CD8-positive, alpha-beta memory T cell (primary cell): Measurements from ENCODE around the gene IL1RAP. TPM values are rescaled to one million over a fixed set of nuclear protein-coding genes. Genes with fewer than 3 reads are reported as not detected.

Source experiments
- CTCF ChIA-PET: fragments of 350-600 bp; sonication (Branson Sonifier 250); formaldehyde crosslinking; loops from one replicate; lab custom pipeline; 2021; ENCODE audit warnings: antibody characterized with exemption; lab: Charles Lee
- POLR2A ChIA-PET: fragments of 350-600 bp; sonication (Branson Sonifier 250); formaldehyde crosslinking; loops from one replicate; lab custom pipeline; 2021; ENCODE audit warnings: antibody characterized with exemption; lab: Charles Lee
- DNase-seq, 5 donors: peaks; one replicate each; pipeline versions ENCODE4 v3.0.0 to v3.0.0-alpha.2; 2020 to 2022; ENCODE audit warnings: mixed read lengths in 1 of 5
- H3K27ac ChIP-seq: one replicate; pipeline ENCODE4 v1.7.0; 2013; ENCODE audit warnings: low read depth, mild to moderate bottlenecking, low read length, moderate library complexity
- H3K27me3 ChIP-seq: 2 replicates; pipeline ENCODE4 v1.7.0; 2013; ENCODE audit warnings: low read length, mild to moderate bottlenecking; ENCODE audit not compliant: insufficient read depth, poor library complexity, severe bottlenecking
- H3K36me3 ChIP-seq: 2 replicates; pipeline ENCODE4 v1.7.0; 2013; ENCODE audit warnings: mild to moderate bottlenecking, low read length, moderate library complexity; ENCODE audit not compliant: insufficient read depth
- H3K4me1 ChIP-seq: 2 replicates; pipeline ENCODE4 v1.7.0; 2013; ENCODE audit warnings: mild to moderate bottlenecking, low read length, moderate library complexity; ENCODE audit not compliant: insufficient read depth
- H3K4me3 ChIP-seq: 2 replicates; pipeline ENCODE4 v1.7.0; 2013; ENCODE audit warnings: mild to moderate bottlenecking, low read length
- H3K9me3 ChIP-seq: 2 replicates; pipeline ENCODE4 v1.7.0; 2013; ENCODE audit warnings: mild to moderate bottlenecking, low read length
- H3K27ac Mint-ChIP-seq, 8 donors: one replicate each; pipeline ENCODE4 v1.8.0; 2020 to 2021; ENCODE audit warnings: mixed read lengths in 8 of 8, mild to moderate bottlenecking in 6 of 8, inconsistent platforms in 3 of 8, moderate library complexity in 3 of 8
- H3K27me3 Mint-ChIP-seq, 2 donors: one replicate each; pipeline ENCODE4 v1.8.0; 2020 to 2021; ENCODE audit warnings: mixed read lengths in 2 of 2, mild to moderate bottlenecking in 1 of 2, moderate library complexity in 1 of 2
- H3K36me3 Mint-ChIP-seq, 3 donors: one replicate each; pipeline ENCODE4 v1.8.0; 2020 to 2021; ENCODE audit warnings: mixed read lengths in 3 of 3, inconsistent platforms in 1 of 3, mild to moderate bottlenecking in 1 of 3
- H3K4me1 Mint-ChIP-seq, 3 donors: one replicate each; pipeline ENCODE4 v1.8.0; 2020 to 2021; ENCODE audit warnings: mixed read lengths in 3 of 3, inconsistent platforms in 1 of 3, mild to moderate bottlenecking in 1 of 3
- H3K4me3 Mint-ChIP-seq, 7 donors: one replicate each; pipeline ENCODE4 v1.8.0; 2020 to 2021; ENCODE audit warnings: mixed read lengths in 7 of 7, mild to moderate bottlenecking in 6 of 7, moderate library complexity in 4 of 7, inconsistent platforms in 2 of 7
- H3K9me3 Mint-ChIP-seq, 5 donors: one replicate each; pipeline ENCODE4 v1.8.0; 2020 to 2022; ENCODE audit warnings: mixed read lengths in 5 of 5, mild to moderate bottlenecking in 3 of 5, moderate library complexity in 2 of 5, inconsistent platforms in 1 of 5
- polyA plus RNA-seq: library from polyadenylated mRNA; unstranded; fragments of 300-500 nt; fragmentation: Illumina TruSeq; gene quantifications from one replicate; pipeline ENCODE4 v1.2.3, GENCODE V29; 2021
- total RNA-seq, 2 experiments: library from RNA; stranded (reverse); gene quantifications; one replicate each; pipeline ENCODE4 v1.2.3, GENCODE V29; 2021

Gene IL1RAP
- total and polyA plus RNA-seq, 3 experiments from 2014 or later: 5.2 to 11.5 (median 6.7) TPM

- Histone ChIP-seq H3K27me3 (no peaks in the 10 kb centered on the region), H3K4me1 (peaks cover 7% of the 10 kb centered on the region), H3K9me3 (no peaks in the 10 kb centered on the region), H3K27ac (no peak overlapping the region), H3K36me3 (no peaks in the 10 kb centered on the region), H3K4me3 (no peak overlapping the region)
- DNase-seq: no peak
- ChIA-PET POLR2A (no interaction called here), CTCF (no interaction called here)
- Mint-ChIP-seq H3K36me3 (peaks cover 9 to 15% (median 9%) of the 10 kb centered on the region in 3 donors), H3K27ac (no peak overlapping the region), H3K9me3 (no peaks in the 10 kb centered on the region), H3K27me3 (no peaks in the 10 kb centered on the region), H3K4me1 (peaks cover 20 to 27% (median 22%) of the 10 kb centered on the region in 3 donors), H3K4me3 (no peak overlapping the region)
These were observed 100.6 kb downstream of the IL1RAP start for GRCh38 chr3:190614226-190615059.

DNA sequence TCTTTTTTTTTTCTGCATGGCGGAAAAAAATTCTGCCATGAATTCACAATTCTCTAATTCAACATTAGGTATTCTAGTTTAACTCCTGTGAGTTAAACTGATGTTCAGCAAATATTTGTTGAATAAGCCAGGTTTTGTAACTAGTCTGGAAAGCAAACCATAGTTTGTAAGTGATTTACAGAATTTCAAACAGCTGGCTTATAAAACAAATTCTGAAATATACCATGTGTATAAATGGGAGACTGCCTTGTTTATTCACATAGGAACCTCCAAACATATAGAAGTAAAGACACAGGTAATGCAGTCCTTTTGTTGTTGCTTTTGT, 101.1 kb downstream of the IL1RAP start:
- H3K27me3 ChIP-seq: no peaks in the 10 kb centered on the region
- H3K9me3 ChIP-seq: no peaks in the 10 kb centered on the region
- H3K4me3 Mint-ChIP-seq: no peak overlapping the region
- no peaks in the 10 kb centered on the region for H3K9me3 Mint-ChIP-seq
- H3K27ac Mint-ChIP-seq: no peak overlapping the region
- ChIA-PET CTCF (no interaction called here), POLR2A (no interaction called here)
- H3K36me3 Mint-ChIP-seq: peaks cover 4 to 10% (median 4%) of the 10 kb centered on the region in 3 donors
- no peak overlapping the region for H3K27ac ChIP-seq
- peaks cover 20 to 27% (median 22%) of the 10 kb centered on the region in 3 donors for H3K4me1 Mint-ChIP-seq
- no peaks in the 10 kb centered on the region for H3K27me3 Mint-ChIP-seq
- H3K36me3 ChIP-seq: no peaks in the 10 kb centered on the region
- H3K4me3 ChIP-seq: no peak overlapping the region
- DNase-seq: no peak
- peaks cover 7% of the 10 kb centered on the region for H3K4me1 ChIP-seq

GRCh38 chr3:190615607-190616006, 101.7 kb downstream of the IL1RAP start:
- no peaks in the 10 kb centered on the region for H3K36me3 ChIP-seq
- H3K27me3 Mint-ChIP-seq: no peaks in the 10 kb centered on the region
- H3K27me3 ChIP-seq: no peaks in the 10 kb centered on the region
- H3K27ac Mint-ChIP-seq: no peak overlapping the region
- peaks cover 4 to 10% (median 4%) of the 10 kb centered on the region in 3 donors for H3K36me3 Mint-ChIP-seq
- no peak overlapping the region for H3K27ac ChIP-seq
- H3K9me3 ChIP-seq: no peaks in the 10 kb centered on the region
- H3K4me3 Mint-ChIP-seq: no peak overlapping the region
- peaks cover 20 to 27% (median 22%) of the 10 kb centered on the region in 3 donors for H3K4me1 Mint-ChIP-seq
- H3K4me1 ChIP-seq: peaks cover 7% of the 10 kb centered on the region
- DNase-seq: no peak
- ChIA-PET CTCF (no interaction called here), POLR2A (no interaction called here)
- H3K9me3 Mint-ChIP-seq: no peaks in the 10 kb centered on the region
- no peak overlapping the region for H3K4me3 ChIP-seq

DNA sequence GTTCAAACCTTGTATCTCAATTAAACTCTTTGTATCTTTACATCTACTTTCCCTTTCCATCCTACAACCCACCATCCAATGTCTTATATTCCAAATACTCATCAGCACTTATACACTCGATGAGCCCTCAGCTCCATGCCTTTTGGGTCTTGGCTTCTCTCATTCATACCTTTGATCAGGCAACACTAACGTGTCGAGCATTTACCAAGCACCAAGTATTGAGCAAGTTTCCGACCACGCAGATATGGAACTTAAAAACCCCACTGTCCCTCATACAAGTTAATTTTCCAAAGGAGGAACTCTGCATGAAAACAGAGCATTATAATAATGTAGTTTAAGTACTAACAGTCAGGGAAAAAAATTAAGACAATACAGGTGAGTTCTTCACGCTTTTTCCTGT, 102.8 kb downstream of the IL1RAP start:
- no peaks in the 10 kb centered on the region for H3K36me3 ChIP-seq
- Mint-ChIP-seq H3K27me3 (no peaks in the 10 kb centered on the region), H3K36me3 (peaks cover 4 to 10% (median 4%) of the 10 kb centered on the region in 3 donors), H3K4me1 (peaks cover 20 to 27% (median 22%) of the 10 kb centered on the region in 3 donors), H3K9me3 (no peaks in the 10 kb centered on the region), H3K4me3 (no peak overlapping the region), H3K27ac (no peak overlapping the region)
- CTCF ChIA-PET: no interaction called here
- no peaks in the 10 kb centered on the region for H3K27me3 ChIP-seq
- no peaks in the 10 kb centered on the region for H3K9me3 ChIP-seq
- POLR2A ChIA-PET: no interaction called here
- no peak for DNase-seq
- no peak overlapping the region for H3K27ac ChIP-seq
- H3K4me1 ChIP-seq: peaks cover 7% of the 10 kb centered on the region
- no peak overlapping the region for H3K4me3 ChIP-seq

DNA sequence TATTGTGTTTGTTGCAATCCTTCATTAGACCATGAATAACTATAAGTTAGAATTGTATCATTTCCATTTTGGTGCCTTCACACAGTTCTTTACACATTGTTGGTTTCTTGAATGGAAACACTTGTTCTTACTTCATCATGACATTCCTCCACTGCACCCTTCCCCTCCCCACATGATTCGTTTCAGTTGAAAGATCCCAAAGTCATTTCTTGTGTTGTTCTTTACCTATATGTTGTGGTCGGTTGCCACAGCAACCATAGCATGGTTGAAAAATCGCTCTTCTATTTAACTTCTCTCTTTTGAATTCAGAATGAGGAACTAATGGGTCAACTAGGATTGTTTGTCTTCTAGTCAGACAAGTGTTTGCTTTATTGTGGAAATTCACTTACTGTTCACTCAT, 103.3 kb downstream of the IL1RAP start:
- POLR2A ChIA-PET: no interaction called here

DNA sequence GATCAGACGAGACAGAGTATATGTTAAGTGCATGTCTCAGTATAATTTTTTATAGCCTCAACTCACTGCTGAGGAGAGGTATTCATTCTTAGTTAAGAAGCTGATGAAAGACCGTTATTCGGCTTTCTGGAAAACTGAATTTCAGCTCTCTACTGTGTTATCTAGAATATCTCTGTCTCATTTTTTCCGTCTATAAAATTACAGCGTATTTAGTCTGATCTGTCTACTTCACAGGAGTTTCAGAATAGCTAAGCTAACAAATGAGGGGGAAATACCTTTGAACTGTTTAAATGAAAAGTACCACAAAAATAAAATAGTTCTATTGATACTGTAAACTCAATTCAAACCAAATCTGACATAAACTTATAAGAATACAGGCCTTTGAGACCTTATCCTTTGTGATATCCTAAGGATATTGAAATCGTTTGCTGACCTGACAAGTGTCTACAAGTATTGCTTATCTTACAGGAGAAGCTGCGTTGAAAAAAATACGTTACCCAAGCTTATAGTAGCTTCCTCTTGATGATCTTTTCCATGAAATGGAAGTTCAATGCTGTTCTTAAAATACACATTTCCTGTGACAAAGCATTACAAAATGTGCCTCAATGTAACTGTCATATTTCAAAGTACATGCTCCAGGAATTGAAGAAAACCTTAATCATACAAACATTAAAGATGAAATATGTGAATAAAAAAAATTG, 104.6 kb downstream of the IL1RAP start:
- H3K27me3 ChIP-seq: no peaks in the 10 kb centered on the region
- H3K36me3 ChIP-seq: no peaks in the 10 kb centered on the region
- H3K36me3 Mint-ChIP-seq: peaks cover 0 to 12% (median 10%) of the 10 kb centered on the region in 3 donors
- no peaks in the 10 kb centered on the region for H3K9me3 Mint-ChIP-seq
- CTCF ChIA-PET: no interaction called here
- no peak overlapping the region for H3K4me3 ChIP-seq
- no peaks in the 10 kb centered on the region for H3K27me3 Mint-ChIP-seq
- POLR2A ChIA-PET: no interaction called here
- peak overlapping the region in 1 of 7 donors; percentile 5 for H3K4me3 Mint-ChIP-seq
- H3K27ac Mint-ChIP-seq: peak overlapping the region in 3 of 8 donors; percentile 1 to 62 (median 31)
- peaks cover 20 to 27% (median 22%) of the 10 kb centered on the region in 3 donors for H3K4me1 Mint-ChIP-seq
- H3K4me1 ChIP-seq: peaks cover 7% of the 10 kb centered on the region
- no peaks in the 10 kb centered on the region for H3K9me3 ChIP-seq
- no peak overlapping the region for H3K27ac ChIP-seq
- DNase-seq: no peak

More for the DNA sequence above, 103.3 kb downstream of the IL1RAP start:
- Mint-ChIP-seq H3K27ac (peak overlapping the region in 1 of 8 donors; percentile 5), H3K9me3 (no peaks in the 10 kb centered on the region), H3K36me3 (peaks cover 4 to 10% (median 5%) of the 10 kb centered on the region in 3 donors), H3K4me3 (no peak overlapping the region), H3K4me1 (peaks cover 20 to 27% (median 22%) of the 10 kb centered on the region in 3 donors), H3K27me3 (no peaks in the 10 kb centered on the region)
- peaks cover 7% of the 10 kb centered on the region for H3K4me1 ChIP-seq
- H3K9me3 ChIP-seq: no peaks in the 10 kb centered on the region
- H3K36me3 ChIP-seq: no peaks in the 10 kb centered on the region
- CTCF ChIA-PET: no interaction called here
- H3K27ac ChIP-seq: no peak overlapping the region
- H3K4me3 ChIP-seq: no peak overlapping the region
- no peak for DNase-seq
- no peaks in the 10 kb centered on the region for H3K27me3 ChIP-seq

GRCh38 chr3:190619353-190619752, 105.5 kb downstream of the IL1RAP start:
- Histone ChIP-seq H3K27me3 (no peaks in the 10 kb centered on the region), H3K9me3 (no peaks in the 10 kb centered on the region), H3K27ac (no peak overlapping the region), H3K4me3 (no peak overlapping the region), H3K36me3 (no peaks in the 10 kb centered on the region), H3K4me1 (peaks cover 7% of the 10 kb centered on the region)
- Mint-ChIP-seq H3K36me3 (peaks cover 0 to 21% (median 14%) of the 10 kb centered on the region in 3 donors), H3K27me3 (no peaks in the 10 kb centered on the region), H3K4me1 (peaks cover 20 to 27% (median 22%) of the 10 kb centered on the region in 3 donors), H3K4me3 (no peak overlapping the region), H3K27ac (no peak overlapping the region), H3K9me3 (no peaks in the 10 kb centered on the region)
- CTCF ChIA-PET: no interaction called here
- no peak for DNase-seq
- POLR2A ChIA-PET: no interaction called here

DNA sequence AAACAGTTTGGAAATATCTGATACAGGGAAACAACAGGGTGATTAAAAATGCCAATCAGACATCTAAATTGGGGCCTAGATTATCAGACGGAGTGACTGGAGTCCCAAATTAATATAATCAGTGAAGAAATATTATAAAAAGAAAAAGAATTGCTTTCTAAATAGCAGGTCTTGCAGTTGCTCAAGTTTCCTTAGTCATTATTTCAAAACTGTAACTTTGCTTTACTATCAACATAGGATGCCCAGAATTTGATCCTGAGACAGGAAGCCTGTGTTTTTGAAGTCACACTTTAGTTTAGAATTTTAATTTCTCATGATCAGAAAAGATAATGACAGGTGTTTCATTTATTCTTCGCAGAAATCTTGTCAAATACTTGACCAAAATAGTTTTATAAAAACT, 105.9 kb downstream of the IL1RAP start:
- H3K9me3 ChIP-seq: no peaks in the 10 kb centered on the region
- no peak for DNase-seq
- peaks cover 20 to 27% (median 22%) of the 10 kb centered on the region in 3 donors for H3K4me1 Mint-ChIP-seq
- H3K27me3 ChIP-seq: no peaks in the 10 kb centered on the region
- no peak overlapping the region for H3K4me3 ChIP-seq
- H3K27ac Mint-ChIP-seq: no peak overlapping the region
- no peaks in the 10 kb centered on the region for H3K9me3 Mint-ChIP-seq
- no peak overlapping the region for H3K4me3 Mint-ChIP-seq
- H3K36me3 ChIP-seq: no peaks in the 10 kb centered on the region
- POLR2A ChIA-PET: no interaction called here
- H3K36me3 Mint-ChIP-seq: peaks cover 0 to 24% (median 14%) of the 10 kb centered on the region in 3 donors
- CTCF ChIA-PET: no interaction called here
- no peak overlapping the region for H3K27ac ChIP-seq
- H3K4me1 ChIP-seq: peaks cover 7% of the 10 kb centered on the region
- H3K27me3 Mint-ChIP-seq: no peaks in the 10 kb centered on the region
